GM18951 (cell line): ENCODE data around the gene MARCHF7.
"Not testable (repeated sequence)": the region's sequence is repeated elsewhere in the genome, so short reads cannot be mapped to it uniquely, and the experiment has no call there.

Source experiments
- POLR2A ChIP-seq: IDR thresholded peaks from 4 replicates; pipeline ENCODE4 v1.6.1; 2011; ENCODE audit warnings: mild to moderate bottlenecking; ENCODE audit not compliant: insufficient read length, insufficient read depth; ENCODE audit errors: extremely low read depth
- in situ Hi-C: fragments of 300-500 bp; cut with MboI; formaldehyde crosslinking; loops from one replicate; pipeline ENCODE4 v1.12.0; 2022; ENCODE audit warnings: low sequenced_read_pairs, mixed read lengths, inconsistent platforms; ENCODE audit not compliant: unreplicated experiment

The MARCHF7 gene

DNA sequence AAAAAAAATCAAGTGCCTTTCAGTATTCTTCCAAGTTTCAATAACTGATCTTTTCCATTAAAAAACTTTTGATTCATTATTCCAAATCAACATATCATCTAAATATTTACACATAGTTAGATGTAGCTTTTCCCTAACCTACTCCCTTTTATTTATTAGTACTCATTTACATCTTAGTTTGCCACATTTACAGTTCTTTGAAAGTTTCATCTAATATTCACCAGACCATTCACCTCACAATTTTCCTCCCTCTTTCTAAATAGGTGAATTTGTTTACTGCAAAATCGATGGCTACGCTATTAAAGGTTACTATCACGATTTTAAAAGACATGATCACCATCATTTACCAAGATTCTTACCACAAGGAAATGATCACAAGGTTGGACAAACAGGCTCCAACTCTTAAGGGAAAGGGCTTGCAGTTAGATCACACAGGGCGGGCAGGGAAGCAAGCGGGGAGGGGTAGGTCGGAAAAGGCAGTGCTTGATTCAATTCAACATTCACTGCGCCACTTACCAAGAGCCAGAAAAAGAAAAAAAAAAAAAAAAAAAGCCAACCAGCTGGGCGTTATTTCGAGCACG is 654 bp upstream of the MARCHF7 start:
- TF ChIP-seq POLR2A, result no peak
- in situ Hi-C loops, result no loop called here

DNA sequence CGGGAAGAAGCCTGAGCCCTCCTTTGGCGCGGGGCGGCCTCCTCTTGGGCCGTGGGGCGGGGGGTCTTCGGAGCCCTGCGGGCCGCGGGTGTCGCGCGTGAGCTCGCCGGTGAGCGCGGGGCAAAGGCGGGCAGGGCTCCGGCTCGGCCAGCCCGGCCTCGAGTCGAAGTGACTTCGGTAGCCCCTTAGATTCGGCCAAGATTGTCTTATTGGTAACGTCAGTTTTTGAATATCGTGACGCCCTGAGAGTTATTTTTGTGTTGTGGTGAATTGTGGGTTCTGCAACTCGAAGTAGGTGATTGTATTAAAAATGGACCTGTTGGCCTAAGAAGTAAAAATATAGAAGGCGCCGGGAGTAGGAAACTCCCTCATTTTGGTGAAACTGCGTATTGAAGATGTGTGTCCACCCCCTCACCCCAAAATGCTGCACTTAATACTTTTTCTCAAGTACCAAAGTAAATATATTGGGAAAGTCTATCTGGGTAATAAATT is 669 bp downstream of the MARCHF7 start:
- in situ Hi-C loops, result no loop called here
- no peak for TF ChIP-seq POLR2A

DNA sequence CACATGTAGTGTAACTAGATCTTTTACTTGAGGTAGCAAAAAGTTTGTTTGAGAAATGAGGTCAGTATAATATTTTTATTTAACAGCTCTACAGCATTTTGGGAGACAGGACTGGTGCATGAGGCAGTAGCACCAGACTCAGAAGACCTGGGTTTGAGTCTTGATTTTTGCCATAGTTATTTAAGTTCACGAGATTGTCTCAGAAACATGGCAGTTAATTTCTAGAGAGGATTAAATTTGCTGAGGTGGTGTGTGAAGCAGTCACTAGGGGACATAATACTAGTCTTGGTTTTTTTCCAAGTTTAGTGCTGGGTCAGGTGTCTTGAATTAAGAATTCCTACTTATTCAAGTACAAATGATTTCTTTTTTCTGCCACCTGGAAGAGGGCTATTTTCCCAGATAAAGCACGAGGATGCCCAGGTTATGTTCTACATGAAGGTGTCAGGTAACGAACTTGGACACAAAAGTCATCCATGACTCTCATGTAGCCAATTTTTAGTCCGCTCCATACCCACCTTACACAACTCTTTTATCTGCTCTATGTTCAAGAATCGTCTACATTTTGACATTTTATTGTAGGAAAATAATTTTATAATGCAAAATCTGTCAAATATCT is 1.4 kb downstream of the MARCHF7 start:
- no peak for TF ChIP-seq POLR2A
- in situ Hi-C loops, result no loop called here

DNA sequence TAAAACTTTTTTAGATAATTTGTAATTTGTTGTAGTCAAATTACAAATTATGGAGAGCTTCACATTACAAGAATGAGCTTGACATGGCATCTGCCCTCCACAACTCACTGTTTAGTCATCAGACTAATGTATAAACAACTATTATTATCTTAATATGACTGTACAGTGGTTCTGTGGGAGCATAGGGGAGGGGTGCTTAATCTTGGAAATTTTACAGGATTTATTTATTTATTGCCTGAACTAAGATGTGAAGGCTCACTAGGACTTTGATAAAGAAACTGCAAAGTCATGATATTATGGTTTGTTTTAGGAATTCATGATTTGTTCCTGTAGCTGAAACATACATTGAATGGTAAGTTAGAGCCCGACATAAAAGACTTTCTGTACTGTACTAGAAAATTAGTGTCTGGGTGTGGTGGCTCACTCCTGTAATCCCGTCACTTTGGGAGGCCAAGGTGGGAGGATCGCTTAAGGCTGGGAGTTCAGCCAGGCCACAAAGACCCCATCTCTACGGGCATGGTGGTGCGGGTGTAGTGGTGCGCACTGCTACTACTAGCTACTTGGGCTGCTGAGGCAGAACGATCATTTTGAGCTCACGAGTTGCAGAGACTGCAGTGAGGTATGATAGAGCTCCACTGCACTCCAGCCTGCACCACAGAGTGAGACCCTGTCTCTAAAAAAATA is 2.1 kb downstream of the MARCHF7 start:
- in situ Hi-C loops, result no loop called here
- TF ChIP-seq POLR2A, result no peak

DNA sequence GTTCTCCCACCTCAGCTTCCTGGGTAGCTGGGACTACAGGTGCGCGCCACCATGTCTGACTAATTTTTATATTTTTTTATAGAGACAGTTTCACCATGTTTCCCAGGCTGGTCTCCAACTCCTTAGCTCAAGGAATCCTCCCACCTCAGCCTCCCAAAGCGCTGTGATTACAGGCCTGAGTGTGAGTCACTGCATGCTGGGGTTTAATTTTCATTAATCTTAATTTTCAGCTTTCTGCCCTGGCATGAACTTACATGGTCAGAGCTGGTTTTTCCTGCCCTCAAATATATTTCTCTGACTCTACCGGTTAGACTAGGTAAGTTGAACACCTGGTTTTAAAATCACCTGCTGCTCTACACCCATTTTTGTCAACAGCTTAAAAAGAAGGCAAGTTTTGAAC is 3.1 kb downstream of the MARCHF7 start:
- in situ Hi-C loops, result no loop called here
- no peak for TF ChIP-seq POLR2A

DNA sequence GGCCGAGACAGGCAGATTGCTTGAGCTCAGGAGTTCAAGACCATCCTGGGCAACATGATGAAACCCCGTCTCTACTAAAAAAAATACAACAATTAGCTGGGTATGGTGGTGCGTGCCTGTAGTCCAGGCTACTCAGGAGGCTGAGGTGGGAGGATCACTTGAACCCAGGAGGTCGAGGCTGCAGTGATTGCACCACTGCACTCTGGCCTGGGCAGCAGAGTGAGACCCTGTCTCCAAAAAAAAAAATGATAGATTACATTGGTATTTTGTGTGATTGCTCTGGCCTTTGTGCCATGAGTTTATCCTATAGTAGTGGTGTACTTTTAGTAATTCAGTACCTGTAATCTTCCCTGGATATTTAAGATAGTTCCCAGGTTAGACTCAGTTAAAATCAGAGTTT is 4.1 kb downstream of the MARCHF7 start:
- in situ Hi-C loops, result not testable (repeated sequence)

DNA sequence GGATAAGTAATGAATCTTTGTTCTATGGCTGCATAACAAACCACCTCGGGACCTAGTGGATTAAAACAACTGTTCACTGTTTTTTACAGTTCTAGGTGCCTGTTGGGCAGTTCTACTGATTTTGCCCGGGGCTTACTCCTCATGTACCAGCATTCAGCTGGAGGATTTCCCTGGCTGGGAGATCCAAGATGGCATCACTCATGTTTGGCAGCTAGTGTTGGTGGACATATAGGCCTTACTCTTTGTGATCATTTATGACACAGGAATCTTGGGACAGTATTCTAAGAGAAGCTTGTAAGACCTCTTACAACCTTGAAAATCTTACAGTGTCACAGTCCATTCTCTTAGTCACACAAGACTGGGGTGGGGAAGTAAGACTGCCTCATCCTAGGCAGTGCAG is 4.6 kb downstream of the MARCHF7 start:
- TF ChIP-seq POLR2A, result no peak
- in situ Hi-C loops, result no loop called here

DNA sequence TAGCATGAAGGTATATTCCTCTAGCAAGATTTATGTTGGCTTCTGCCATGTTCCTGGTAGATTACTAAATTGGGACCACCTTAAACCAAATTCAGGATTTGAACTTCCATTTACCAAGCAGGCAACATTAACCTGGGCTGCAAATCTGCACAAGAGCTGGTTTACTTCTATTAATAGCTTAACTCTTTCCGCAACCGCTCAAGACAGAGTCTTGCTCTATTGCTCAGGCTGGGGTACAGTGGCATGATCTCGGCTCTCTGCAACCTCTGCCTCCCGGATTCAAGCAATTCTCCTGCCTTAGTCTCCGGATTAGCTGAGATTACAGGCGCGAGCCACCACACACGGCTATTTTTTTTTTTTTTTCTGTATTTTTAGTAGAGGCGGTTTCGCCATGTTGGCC is 8.4 kb downstream of the MARCHF7 start:
- no peak for TF ChIP-seq POLR2A
- in situ Hi-C loops, result no loop called here

DNA sequence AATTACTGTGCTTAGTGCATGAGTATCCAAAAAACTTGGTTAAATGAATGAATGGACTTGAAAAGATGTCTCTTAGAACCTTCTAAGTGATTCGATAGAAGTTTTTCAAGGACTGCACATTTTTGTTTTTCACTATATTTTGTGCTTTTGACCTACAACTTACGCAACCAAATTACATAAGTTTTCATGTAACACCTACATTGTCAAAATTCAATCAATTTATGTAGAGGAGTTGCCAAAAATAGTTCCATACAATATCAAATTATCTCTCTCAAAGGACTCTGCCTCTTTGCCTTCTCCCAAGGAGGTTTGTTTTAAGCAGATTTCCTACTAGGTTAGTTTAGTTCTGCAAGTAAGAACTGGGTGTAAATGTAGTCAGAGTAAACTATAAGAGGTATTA is 10.3 kb downstream of the MARCHF7 start:
- no peak for TF ChIP-seq POLR2A
- in situ Hi-C loops, result no loop called here

DNA sequence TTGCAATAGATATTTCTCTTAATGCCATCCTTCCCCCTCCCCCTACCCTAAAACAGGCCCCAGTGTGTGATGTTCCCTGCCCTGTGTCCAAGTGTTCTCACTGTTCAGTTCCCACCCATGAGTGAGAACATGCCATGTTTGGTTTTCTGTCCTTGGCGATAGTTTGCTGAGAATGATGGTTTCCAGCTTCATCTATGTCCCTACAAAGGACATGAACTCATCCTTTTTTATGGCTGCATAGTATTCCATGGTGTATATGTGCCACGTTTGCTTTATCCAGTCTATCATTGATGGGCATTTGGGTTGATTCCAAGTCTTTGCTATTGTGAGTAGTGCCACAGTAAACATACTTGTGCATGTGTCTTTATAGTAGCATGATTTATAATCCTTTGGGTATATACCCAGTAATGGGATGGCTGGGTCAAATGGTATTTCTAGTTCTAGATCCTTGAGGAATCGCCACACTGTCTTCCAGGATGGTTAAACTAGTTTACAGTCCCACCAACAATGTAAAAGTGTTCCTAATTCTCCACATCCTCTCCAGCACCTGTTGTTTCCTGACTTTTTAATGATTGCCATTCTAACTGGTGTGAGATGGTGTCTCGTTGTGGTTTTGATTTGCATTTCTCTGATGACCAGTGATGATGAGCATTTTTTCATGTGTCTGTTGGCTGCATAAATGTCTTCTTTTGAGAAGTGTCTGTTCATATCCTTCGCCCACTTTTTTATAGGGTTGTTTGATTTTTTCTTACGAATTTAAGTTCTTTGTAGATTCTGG is 12.7 kb downstream of the MARCHF7 start:
- in situ Hi-C loops, result not testable (repeated sequence)

DNA sequence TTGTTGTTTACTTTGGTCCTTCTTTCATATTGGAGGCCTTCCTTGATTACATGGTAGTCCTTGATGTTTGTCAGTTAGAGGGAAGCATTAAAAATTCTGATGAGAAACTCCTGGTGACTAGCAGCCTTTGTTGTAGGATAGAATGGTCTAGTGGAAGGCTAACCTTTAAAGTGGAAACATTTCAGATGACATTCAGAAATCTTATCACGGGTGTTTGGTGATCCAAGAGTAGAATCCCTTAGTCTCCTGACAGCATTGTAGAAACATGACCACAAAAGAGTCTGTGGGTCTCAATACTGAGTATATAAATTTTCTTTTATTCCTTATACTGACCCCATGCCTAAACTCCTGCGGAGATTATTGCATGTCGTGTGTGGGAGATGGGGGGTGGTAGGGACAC is 13.4 kb downstream of the MARCHF7 start:
- no peak for TF ChIP-seq POLR2A
- in situ Hi-C loops, result no loop called here

DNA sequence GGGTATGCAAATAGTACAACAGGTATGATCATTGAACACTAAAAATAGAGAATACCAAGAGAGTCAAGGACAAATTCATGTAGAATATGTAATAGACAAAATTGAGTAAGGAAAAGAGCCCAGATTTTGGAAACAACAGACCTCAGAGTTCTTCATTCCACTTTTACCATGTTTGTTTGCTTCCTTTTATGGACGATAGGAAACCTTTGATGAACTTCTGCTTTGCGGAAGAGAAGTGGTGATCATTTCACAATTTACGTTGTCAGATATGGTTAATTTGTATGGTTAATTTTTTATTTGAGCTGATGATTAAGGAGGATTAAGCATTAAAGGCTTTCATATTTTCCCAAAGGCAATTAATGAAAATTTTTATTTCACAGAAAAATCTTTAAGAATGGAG is 16.3 kb downstream of the MARCHF7 start:
- no peak for TF ChIP-seq POLR2A
- in situ Hi-C loops, result no loop called here

DNA sequence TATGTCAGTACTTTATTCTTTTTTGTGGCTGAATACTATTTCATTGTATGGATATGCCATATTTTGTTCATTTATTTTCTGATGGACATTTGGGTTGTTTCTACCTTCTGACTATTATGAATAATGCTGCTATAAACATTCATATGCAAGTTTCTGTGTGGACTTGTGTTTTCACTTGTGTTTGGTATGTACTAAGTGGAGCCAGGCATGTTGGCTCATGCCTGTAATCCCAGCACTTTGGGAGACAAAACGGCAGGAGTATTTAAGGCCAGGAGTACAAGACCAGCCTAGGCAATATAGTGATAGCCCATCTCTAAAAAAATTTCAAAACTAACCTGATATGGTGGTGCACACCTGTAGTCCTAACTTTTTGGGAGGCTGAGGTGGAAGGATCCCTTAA is 23.3 kb downstream of the MARCHF7 start:
- in situ Hi-C loops, result no loop called here
- TF ChIP-seq POLR2A, result no peak

DNA sequence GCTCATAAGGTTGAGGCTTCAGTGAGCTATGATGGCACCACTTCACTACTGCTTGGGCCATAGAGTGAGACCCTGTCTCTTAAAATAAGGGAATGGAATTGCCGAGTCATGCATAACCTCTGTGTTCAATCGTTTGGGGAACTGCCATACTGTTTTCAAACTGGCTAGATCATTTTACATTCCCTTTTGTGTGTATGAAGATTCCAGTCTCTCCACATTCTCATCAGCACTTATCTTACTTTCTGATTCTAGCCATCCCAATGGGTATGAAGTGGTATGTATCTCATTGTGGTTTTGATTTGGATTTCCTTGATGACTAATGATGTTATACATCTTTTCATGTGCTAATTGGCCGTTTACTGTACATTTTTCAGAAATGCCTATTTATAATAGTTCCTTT is 23.7 kb downstream of the MARCHF7 start:
- no peak for TF ChIP-seq POLR2A
- in situ Hi-C loops, result no loop called here
